Natural killer cell (primary cell): Measurements from ENCODE around the gene CER1. TPM values are rescaled to one million over a fixed set of nuclear protein-coding genes. Genes with fewer than 3 reads are reported as not detected.
A peak's percentile ranks its signal among the peaks of the same experiment; 100 is the strongest.

Experiments used
- ATAC-seq, 3 donors: fragments of 150-1000 bp in 2 of 3; fragments of 200-7000 bp in 1 of 3; cut with Tn5 transposase; 1 replicate in 1 of 3; 2 replicates in 2 of 3; pipeline ENCODE4 v1.10.0; 2021; ENCODE audit warnings: mild to moderate bottlenecking in 2 of 3, moderate library complexity in 2 of 3
- DNase-seq, 2 donors: peaks; one replicate each; pipeline versions ENCODE4 v3.0.0 to v3.0.0-alpha.2; 2013 to 2021; ENCODE audit warnings: mixed read lengths in 1 of 2
- H3K27ac ChIP-seq: one replicate; pipeline ENCODE4 v1.5.1; 2013; ENCODE audit warnings: mild to moderate bottlenecking, low read length
- H3K27me3 ChIP-seq: one replicate; pipeline ENCODE4 v1.6.1; 2013; ENCODE audit warnings: low read length; ENCODE audit not compliant: control insufficient read depth, insufficient read depth
- H3K36me3 ChIP-seq: one replicate; pipeline ENCODE4 v1.6.1; 2013; ENCODE audit warnings: low read length; ENCODE audit not compliant: control insufficient read depth, insufficient read depth
- H3K4me1 ChIP-seq: one replicate; pipeline ENCODE4 v1.6.1; 2013; ENCODE audit warnings: low read length; ENCODE audit not compliant: control insufficient read depth, insufficient read depth
- H3K4me3 ChIP-seq: one replicate; pipeline ENCODE4 v1.5.1; 2013; ENCODE audit warnings: low read length
- H3K9me3 ChIP-seq: one replicate; pipeline ENCODE4 v1.6.1; 2013; ENCODE audit warnings: low read length; ENCODE audit not compliant: control insufficient read depth, insufficient read depth
- H3K27ac Mint-ChIP-seq, 2 donors: one replicate each; pipeline ENCODE4 v1.8.0; 2022; ENCODE audit warnings: mild to moderate bottlenecking in 2 of 2, mixed read lengths in 2 of 2, moderate library complexity in 1 of 2
- H3K27me3 Mint-ChIP-seq, 2 donors: one replicate each; pipeline ENCODE4 v1.8.0; 2022; ENCODE audit warnings: low read depth in 2 of 2, mixed read lengths in 2 of 2
- H3K36me3 Mint-ChIP-seq: one replicate; pipeline ENCODE4 v1.8.0; 2022; ENCODE audit warnings: mixed read lengths
- H3K4me1 Mint-ChIP-seq, 2 donors: one replicate each; pipeline ENCODE4 v1.8.0; 2022; ENCODE audit warnings: mixed read lengths in 2 of 2
- H3K4me3 Mint-ChIP-seq: one replicate; pipeline ENCODE4 v1.8.0; 2022; ENCODE audit warnings: mild to moderate bottlenecking, moderate library complexity, mixed read lengths
- H3K9me3 Mint-ChIP-seq, 2 donors: one replicate each; pipeline ENCODE4 v1.8.0; 2022; ENCODE audit warnings: mixed read lengths in 2 of 2
- CTCF ChIP-seq: fragments of 200-600 bp; IDR thresholded peaks from one replicate; pipeline ENCODE4 v1.8.0; 2022; ENCODE audit warnings: antibody characterized with exemption
- WGBS: methylation state at CpG from one replicate; pipeline ENCODE4 v1.1.7; 2013; ENCODE audit warnings: missing lambda C conversion rate; ENCODE audit not compliant: insufficient coverage; 5-methylcytosine and 5-hydroxymethylcytosine counted together
- intact Hi-C: fragments of 100-400 bp; cut with micrococcal nuclease; formaldehyde crosslinking; loops from one replicate; pipeline ENCODE4 v1.14.2; 2022
- total RNA-seq, 4 donors: library from RNA; stranded (reverse); fragments of 120-200 nt in 1 of 4; gene quantifications; one replicate each; pipeline versions ENCODE4 v1.2.3 to v1.2.4, GENCODE V29; 2013 to 2022

The CER1 gene
- total RNA-seq, 3 donors from 2014 or later (not counting 1 experiment from before 2014, with no cell fraction given): not detected

- H3K27me3 ChIP-seq: no peaks in the 10 kb centered on the region
- no peaks in the 10 kb centered on the region for H3K36me3 ChIP-seq
- peak; percentile 75 for TF ChIP-seq CTCF
- ATAC-seq (peak in 1 of 3 donors; percentile 30), DNase-seq (peak in 1 of 2 donors; percentile 56)
- no peak overlapping the region for H3K4me3 ChIP-seq
- Mint-ChIP-seq H3K27me3 (peaks cover 4 to 25% of the 10 kb centered on the region in 2 donors), H3K4me3 (no peak overlapping the region), H3K9me3 (no peaks in the 10 kb centered on the region), H3K27ac (no peak overlapping the region), H3K36me3 (no peaks in the 10 kb centered on the region), H3K4me1 (peaks cover 4% of the 10 kb centered on the region in 2 donors)
- no peaks in the 10 kb centered on the region for H3K4me1 ChIP-seq
- 41% methylated on average over 7 of the region's 8 CpGs for WGBS
- intact Hi-C loops: loop anchor here (1.0 to 5.0 kb wide), 2 partner anchors 152 to 1341 kb away; no protein-coding TSS in a partner anchor
- no peak overlapping the region for H3K27ac ChIP-seq
- no peaks in the 10 kb centered on the region for H3K9me3 ChIP-seq
Measured at GRCh38 chr9:14768405-14769229, 46.1 kb upstream of the CER1 start.

GRCh38 chr9:14766299-14766698, 43.8 kb upstream of the CER1 start:
- H3K36me3 ChIP-seq: no peaks in the 10 kb centered on the region
- Mint-ChIP-seq H3K9me3 (no peaks in the 10 kb centered on the region), H3K27me3 (peaks cover 7 to 33% of the 10 kb centered on the region in 2 donors), H3K4me3 (no peak overlapping the region), H3K36me3 (no peaks in the 10 kb centered on the region), H3K27ac (no peak overlapping the region), H3K4me1 (peaks cover 4% of the 10 kb centered on the region in 2 donors)
- no peak for DNase-seq
- intact Hi-C loops: loop anchor here (5.0 kb wide), 1 partner anchor 1339 kb away; no protein-coding TSS in a partner anchor
- 92% methylated on average over 6 of the region's 6 CpGs for WGBS
- H3K9me3 ChIP-seq: no peaks in the 10 kb centered on the region
- H3K27me3 ChIP-seq: peaks cover 2% of the 10 kb centered on the region
- no peak overlapping the region for H3K4me3 ChIP-seq
- TF ChIP-seq CTCF: no peak
- H3K4me1 ChIP-seq: no peaks in the 10 kb centered on the region
- no peak for ATAC-seq
- H3K27ac ChIP-seq: no peak overlapping the region

GRCh38 chr9:14761584-14761983, 39.1 kb upstream of the CER1 start:
- ATAC-seq (no peak), DNase-seq (no peak)
- intact Hi-C loops: no loop called here
- peaks cover 7 to 14% of the 10 kb centered on the region in 2 donors for H3K27me3 Mint-ChIP-seq
- Histone ChIP-seq H3K9me3 (no peaks in the 10 kb centered on the region), H3K27ac (no peak overlapping the region), H3K4me3 (no peak overlapping the region), H3K36me3 (no peaks in the 10 kb centered on the region), H3K27me3 (peaks cover 2% of the 10 kb centered on the region), H3K4me1 (no peaks in the 10 kb centered on the region)
- TF ChIP-seq CTCF: no peak
- H3K4me3 Mint-ChIP-seq: no peak overlapping the region
- H3K9me3 Mint-ChIP-seq: no peaks in the 10 kb centered on the region
- no peaks in the 10 kb centered on the region for H3K36me3 Mint-ChIP-seq
- WGBS: no CpG with 5 or more reads among the region's 2 CpGs
- no peaks in the 10 kb centered on the region for H3K4me1 Mint-ChIP-seq
- H3K27ac Mint-ChIP-seq: no peak overlapping the region
